Measurements from ENCODE around the gene MIAT. TPM values are rescaled to one million over a fixed set of nuclear protein-coding genes. Genes with fewer than 3 reads are reported as not detected.
A peak's percentile ranks its signal among the peaks of the same experiment; 100 is the strongest.

Gene MIAT
- total RNA-seq, 1 donor from 2014 or later = 0.66 TPM

- H3K36me3 ChIP-seq = no peaks in the 10 kb centered on the region
- H3K27me3 ChIP-seq (ENCODE audit: low read depth) = peaks cover 5% of the 10 kb centered on the region
- DNase-seq = no peak
- intact Hi-C loops (cut with micrococcal nuclease) = no loop called here
- peaks cover 40% of the 10 kb centered on the region for H3K4me1 ChIP-seq
- no peaks in the 10 kb centered on the region for H3K9me3 ChIP-seq (replicated peaks)
- no peak overlapping the region for H3K4me3 ChIP-seq
- peak overlapping the region; percentile 96 for H3K27ac ChIP-seq (replicated peaks)
- TF ChIP-seq, protein P1, sequence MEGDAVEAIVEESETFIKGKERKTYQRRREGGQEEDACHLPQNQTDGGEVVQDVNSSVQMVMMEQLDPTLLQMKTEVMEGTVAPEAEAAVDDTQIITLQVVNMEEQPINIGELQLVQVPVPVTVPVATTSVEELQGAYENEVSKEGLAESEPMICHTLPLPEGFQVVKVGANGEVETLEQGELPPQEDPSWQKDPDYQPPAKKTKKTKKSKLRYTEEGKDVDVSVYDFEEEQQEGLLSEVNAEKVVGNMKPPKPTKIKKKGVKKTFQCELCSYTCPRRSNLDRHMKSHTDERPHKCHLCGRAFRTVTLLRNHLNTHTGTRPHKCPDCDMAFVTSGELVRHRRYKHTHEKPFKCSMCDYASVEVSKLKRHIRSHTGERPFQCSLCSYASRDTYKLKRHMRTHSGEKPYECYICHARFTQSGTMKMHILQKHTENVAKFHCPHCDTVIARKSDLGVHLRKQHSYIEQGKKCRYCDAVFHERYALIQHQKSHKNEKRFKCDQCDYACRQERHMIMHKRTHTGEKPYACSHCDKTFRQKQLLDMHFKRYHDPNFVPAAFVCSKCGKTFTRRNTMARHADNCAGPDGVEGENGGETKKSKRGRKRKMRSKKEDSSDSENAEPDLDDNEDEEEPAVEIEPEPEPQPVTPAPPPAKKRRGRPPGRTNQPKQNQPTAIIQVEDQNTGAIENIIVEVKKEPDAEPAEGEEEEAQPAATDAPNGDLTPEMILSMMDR (IDR thresholded peaks at IDR 0.05; ENCODE audit: borderline replicate concordance) = no peak
Observed at GRCh38 chr22:26671317-26672059, 14.1 kb downstream of the MIAT start.

GRCh38 chr22:26672060-26672471, 14.7 kb downstream of the MIAT start:
- intact Hi-C loops (cut with micrococcal nuclease) = no loop called here
- Histone ChIP-seq H3K4me3 (peak overlapping the region; percentile 81), H3K36me3 (no peaks in the 10 kb centered on the region), H3K27ac (replicated peaks) (peak overlapping the region; percentile 96), H3K27me3 (ENCODE audit: low read depth) (peaks cover 5% of the 10 kb centered on the region), H3K9me3 (replicated peaks) (no peaks in the 10 kb centered on the region), H3K4me1 (peaks cover 40% of the 10 kb centered on the region)
- DNase-seq = no peak
- TF ChIP-seq, protein P1 (IDR thresholded peaks at IDR 0.05; ENCODE audit: borderline replicate concordance) = no peak

- intact Hi-C loops (cut with micrococcal nuclease) = no loop called here
- H3K4me3 ChIP-seq = peak overlapping the region; percentile 81
- H3K4me1 ChIP-seq = peaks cover 40% of the 10 kb centered on the region
- DNase-seq = peak; percentile 91
- peaks cover 5% of the 10 kb centered on the region for H3K27me3 ChIP-seq (ENCODE audit: low read depth)
- TF ChIP-seq, protein P1 (IDR thresholded peaks at IDR 0.05; ENCODE audit: borderline replicate concordance) = peak; percentile 71
- peak overlapping the region; percentile 96 for H3K27ac ChIP-seq (replicated peaks)
- no peaks in the 10 kb centered on the region for H3K9me3 ChIP-seq (replicated peaks)
- H3K36me3 ChIP-seq = no peaks in the 10 kb centered on the region
Observed at GRCh38 chr22:26672590-26673468, 15.4 kb downstream of the MIAT start.

DNA sequence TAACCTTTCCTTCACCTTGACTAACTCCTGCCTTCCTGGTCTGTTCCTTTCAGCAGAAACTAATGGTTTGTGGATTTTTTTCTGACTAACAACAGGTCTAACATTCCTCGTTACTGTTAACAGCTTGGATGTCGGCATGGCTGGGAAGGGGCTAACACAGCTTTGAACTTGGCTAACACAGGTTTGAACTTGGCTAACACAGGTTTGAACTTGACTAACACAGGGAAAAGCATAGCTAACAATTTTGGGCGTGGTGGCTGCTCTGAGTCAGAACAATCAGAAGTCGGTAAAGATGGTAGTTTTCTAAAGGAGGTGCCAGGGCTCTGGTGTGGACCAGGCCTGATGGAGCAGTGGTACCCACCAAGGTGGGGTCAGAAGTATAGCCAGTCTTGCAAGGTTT, 16.1 kb downstream of the MIAT start:
- Histone ChIP-seq H3K4me3 (peak overlapping the region; percentile 81), H3K27me3 (ENCODE audit: low read depth) (no peaks in the 10 kb centered on the region), H3K36me3 (no peaks in the 10 kb centered on the region), H3K9me3 (replicated peaks) (no peaks in the 10 kb centered on the region), H3K27ac (replicated peaks) (peak overlapping the region; percentile 96), H3K4me1 (peaks cover 40% of the 10 kb centered on the region)
- intact Hi-C loops (cut with micrococcal nuclease) = no loop called here
- TF ChIP-seq, protein P1 (IDR thresholded peaks at IDR 0.05; ENCODE audit: borderline replicate concordance) = no peak
- DNase-seq = no peak

- Histone ChIP-seq H3K27me3 (ENCODE audit: low read depth) (no peaks in the 10 kb centered on the region), H3K36me3 (no peaks in the 10 kb centered on the region), H3K9me3 (replicated peaks) (no peaks in the 10 kb centered on the region), H3K4me3 (peak overlapping the region; percentile 81), H3K4me1 (peaks cover 48% of the 10 kb centered on the region), H3K27ac (replicated peaks) (peak overlapping the region; percentile 96)
- intact Hi-C loops (cut with micrococcal nuclease) = no loop called here
- TF ChIP-seq, protein P1 (IDR thresholded peaks at IDR 0.05; ENCODE audit: borderline replicate concordance) = no peak
- DNase-seq = no peak
Observed at GRCh38 chr22:26674211-26675190, 17.1 kb downstream of the MIAT start.

All from left ventricle myocardium inferior (tissue), 1 donor.